Measurements from ENCODE around the gene ALKBH8. TPM values are rescaled to one million over a fixed set of nuclear protein-coding genes. Genes with fewer than 3 reads are reported as not detected.
A peak's percentile ranks its signal among the peaks of the same experiment; 100 is the strongest.

ALKBH8 gene
- total and polyA plus RNA-seq, 7 donors, result 4.2 to 23.8 (median 7.7) TPM

GRCh38 chr11:107593951-107594350, 28.4 kb upstream of the ALKBH8 start:
- DNase-seq (no peak), ATAC-seq (no peak)
- TF ChIP-seq CTCF (IDR thresholded peaks at IDR 0.05), result no peak
- WGBS, 3 donors, result 55 to 65% (median 56%) methylated on average over 4 of the region's 4 CpGs
- no peak overlapping the region for H3K4me3 ChIP-seq
- no peaks in the 10 kb centered on the region for H3K4me1 ChIP-seq
- no peaks in the 10 kb centered on the region for H3K36me3 ChIP-seq (ENCODE audit: insufficient read depth in 1 of 2, low read depth in 1 of 2)
- intact Hi-C loops (cut with DNase I), result no loop called here
- peaks cover 0 to 3% (median 0%) of the 10 kb centered on the region in 3 donors for H3K27me3 ChIP-seq (ENCODE audit: insufficient read depth in 3 of 3, low read length in 2 of 3)
- no peaks in the 10 kb centered on the region for H3K9me3 ChIP-seq
- H3K27ac ChIP-seq, result no peak overlapping the region

- no peaks in the 10 kb centered on the region for H3K4me1 ChIP-seq
- intact Hi-C loops (cut with DNase I), result no loop called here
- TF ChIP-seq CTCF (IDR thresholded peaks at IDR 0.05), result no peak
- no peaks in the 10 kb centered on the region for H3K36me3 ChIP-seq (ENCODE audit: insufficient read depth in 1 of 2, low read depth in 1 of 2)
- 48 to 60% (median 58%) methylated on average over 5 of the region's 5 CpGs for WGBS, 3 donors
- H3K27me3 ChIP-seq (ENCODE audit: insufficient read depth in 3 of 3, low read length in 2 of 3), result peaks cover 0 to 3% (median 0%) of the 10 kb centered on the region in 3 donors
- H3K27ac ChIP-seq, result no peak overlapping the region
- no peak overlapping the region for H3K4me3 ChIP-seq
- no peak for ATAC-seq
- no peaks in the 10 kb centered on the region for H3K9me3 ChIP-seq
- DNase-seq, result no peak
Observed at GRCh38 chr11:107592813-107593212, 27.3 kb upstream of the ALKBH8 start.

GRCh38 chr11:107592231-107592590, 26.7 kb upstream of the ALKBH8 start:
- Histone ChIP-seq H3K27me3 (ENCODE audit: insufficient read depth in 3 of 3, low read length in 2 of 3) (peaks cover 0 to 3% (median 0%) of the 10 kb centered on the region in 3 donors), H3K27ac (no peak overlapping the region), H3K4me1 (no peaks in the 10 kb centered on the region), H3K4me3 (peak overlapping the region; percentile 89), H3K9me3 (no peaks in the 10 kb centered on the region), H3K36me3 (ENCODE audit: insufficient read depth in 1 of 2, low read depth in 1 of 2) (no peaks in the 10 kb centered on the region)
- WGBS, 3 donors, result 29 to 38% (median 31%) methylated on average over 6 of the region's 6 CpGs
- intact Hi-C loops (cut with DNase I), result no loop called here
- TF ChIP-seq CTCF (IDR thresholded peaks at IDR 0.05), result no peak
- ATAC-seq (no peak), DNase-seq (no peak)

GRCh38 chr11:107591378-107592230, 26.1 kb upstream of the ALKBH8 start:
- Histone ChIP-seq H3K4me1 (no peaks in the 10 kb centered on the region), H3K36me3 (ENCODE audit: insufficient read depth in 1 of 2, low read depth in 1 of 2) (no peaks in the 10 kb centered on the region), H3K4me3 (peak overlapping the region; percentile 89), H3K9me3 (no peaks in the 10 kb centered on the region), H3K27me3 (ENCODE audit: insufficient read depth in 3 of 3, low read length in 2 of 3) (peaks cover 0 to 3% (median 3%) of the 10 kb centered on the region in 3 donors), H3K27ac (no peak overlapping the region)
- ATAC-seq (peak; percentile 32 to 63 (median 48)), DNase-seq (peak in 1 of 2 donors; percentile 51)
- whole genome bisulfite sequencing, 3 donors, result 1 to 2% (median 1%) methylated on average over 47 to 49 of the region's 49 CpGs
- TF ChIP-seq CTCF (IDR thresholded peaks at IDR 0.05), result no peak
- intact Hi-C loops (cut with DNase I), result no loop called here
